ENCODE results near the gene SH2D5.

SH2D5 gene

GRCh38 chr1:20701847-20702246 is 30.7 kb downstream of the SH2D5 start:
- DNase-seq, result no peak
- in situ Hi-C loops (cut with HindIII; ENCODE audit: low pct_ligation_motif_present, low pct_unique_long_range_greater_than_20kb, low sequenced_read_pairs), result no loop called here

DNA sequence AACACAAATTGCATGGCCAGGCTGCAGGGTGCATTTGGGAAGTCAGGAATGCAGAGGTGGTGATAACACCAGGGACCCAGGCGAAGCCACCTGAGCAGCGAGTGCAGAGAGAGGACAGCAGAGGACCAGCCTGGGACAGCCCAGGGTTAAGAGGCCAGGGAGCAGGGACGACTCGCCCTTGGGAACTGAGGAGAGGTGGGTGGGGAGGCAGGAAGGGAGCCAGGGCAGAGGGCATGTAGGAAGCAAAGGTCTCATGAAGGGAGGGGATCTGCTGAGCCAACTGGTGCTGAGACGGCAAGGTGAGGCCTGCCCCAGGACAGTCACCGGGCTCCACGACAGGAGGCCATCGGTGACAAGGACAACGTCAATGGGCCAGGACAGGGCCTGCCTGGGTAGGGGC is 31.1 kb downstream of the SH2D5 start:
- DNase-seq, result no peak

GRCh38 chr1:20700636-20701215 is 31.8 kb downstream of the SH2D5 start:
- in situ Hi-C loops (cut with HindIII; ENCODE audit: low pct_ligation_motif_present, low pct_unique_long_range_greater_than_20kb, low sequenced_read_pairs), result no loop called here
- DNase-seq, result no peak

More for the DNA sequence above, 31.1 kb downstream of the SH2D5 start:
- in situ Hi-C loops (cut with HindIII; ENCODE audit: low pct_ligation_motif_present, low pct_unique_long_range_greater_than_20kb, low sequenced_read_pairs), result no loop called here

DNA sequence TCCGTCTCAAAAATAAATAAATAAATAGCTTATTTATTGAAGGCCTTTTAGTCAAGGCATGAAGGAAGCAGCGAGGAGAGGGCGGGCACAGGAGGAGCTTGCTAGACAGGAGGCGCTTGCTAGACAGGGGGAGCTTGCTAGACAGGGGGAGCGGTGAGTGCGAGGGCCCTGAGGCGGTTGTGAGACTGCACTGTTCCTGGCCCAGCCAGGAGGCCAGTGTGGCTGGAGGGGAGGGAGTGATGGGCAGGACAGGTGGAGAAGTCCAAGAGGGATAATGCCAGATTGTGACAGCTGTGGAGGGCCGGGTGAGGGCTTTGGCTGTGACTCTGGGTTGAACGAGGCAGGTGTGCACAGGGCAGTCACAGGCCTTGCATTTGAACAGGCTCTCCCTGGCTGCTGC is 32.9 kb downstream of the SH2D5 start:
- no peak for DNase-seq
- in situ Hi-C loops (cut with HindIII; ENCODE audit: low pct_ligation_motif_present, low pct_unique_long_range_greater_than_20kb, low sequenced_read_pairs), result no loop called here

- DNase-seq, result peak; percentile 43
- in situ Hi-C loops (cut with HindIII; ENCODE audit: low pct_ligation_motif_present, low pct_unique_long_range_greater_than_20kb, low sequenced_read_pairs), result no loop called here
Measured at GRCh38 chr1:20698195-20698910, 34.1 kb downstream of the SH2D5 start.

DNA sequence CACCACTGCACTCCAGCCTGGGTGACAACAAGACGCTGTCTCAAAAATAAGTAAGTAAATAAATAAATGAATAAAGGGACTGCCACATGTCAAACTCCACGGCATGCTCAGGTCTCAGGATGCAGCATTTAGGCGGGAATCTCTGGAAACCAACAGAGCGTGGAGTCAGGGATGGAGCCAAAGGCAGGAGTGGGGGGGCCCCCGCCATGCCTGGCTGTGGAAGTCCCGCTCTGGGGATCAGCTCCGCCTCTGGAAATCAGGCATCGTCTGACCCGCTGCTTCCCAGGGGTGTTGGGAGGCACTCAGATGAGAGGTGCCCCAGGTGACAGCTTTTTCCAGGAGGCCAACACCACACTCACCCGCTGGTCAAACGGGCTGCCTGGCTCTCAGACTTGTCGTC is 34.9 kb downstream of the SH2D5 start:
- DNase-seq, result no peak
- in situ Hi-C loops (cut with HindIII; ENCODE audit: low pct_ligation_motif_present, low pct_unique_long_range_greater_than_20kb, low sequenced_read_pairs), result no loop called here

- peak; percentile 92 for DNase-seq
- in situ Hi-C loops (cut with HindIII; ENCODE audit: low pct_ligation_motif_present, low pct_unique_long_range_greater_than_20kb, low sequenced_read_pairs), result no loop called here
Measured at GRCh38 chr1:20696397-20697333, 35.8 kb downstream of the SH2D5 start.

DNA sequence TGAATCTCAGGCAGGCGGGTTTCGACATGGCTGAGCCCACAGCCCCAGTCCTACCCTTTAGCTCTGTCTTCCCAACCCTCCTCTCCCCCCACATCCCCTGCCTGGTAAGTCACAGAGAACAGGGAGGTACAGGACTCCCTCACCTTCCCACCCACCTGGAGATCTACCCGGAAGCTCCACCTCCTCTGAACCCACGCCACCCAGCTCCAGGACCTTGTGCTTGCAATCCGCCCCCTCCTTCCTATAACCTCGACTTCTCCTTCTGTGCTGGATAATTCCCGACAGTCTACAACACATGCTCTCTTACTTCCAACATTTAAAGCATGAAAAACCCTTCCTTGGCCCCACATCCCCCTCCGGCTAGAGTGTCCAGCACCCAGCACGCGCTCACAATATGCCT is 37.0 kb downstream of the SH2D5 start:
- in situ Hi-C loops (cut with HindIII; ENCODE audit: low pct_ligation_motif_present, low pct_unique_long_range_greater_than_20kb, low sequenced_read_pairs), result no loop called here
- DNase-seq, result no peak

DNA sequence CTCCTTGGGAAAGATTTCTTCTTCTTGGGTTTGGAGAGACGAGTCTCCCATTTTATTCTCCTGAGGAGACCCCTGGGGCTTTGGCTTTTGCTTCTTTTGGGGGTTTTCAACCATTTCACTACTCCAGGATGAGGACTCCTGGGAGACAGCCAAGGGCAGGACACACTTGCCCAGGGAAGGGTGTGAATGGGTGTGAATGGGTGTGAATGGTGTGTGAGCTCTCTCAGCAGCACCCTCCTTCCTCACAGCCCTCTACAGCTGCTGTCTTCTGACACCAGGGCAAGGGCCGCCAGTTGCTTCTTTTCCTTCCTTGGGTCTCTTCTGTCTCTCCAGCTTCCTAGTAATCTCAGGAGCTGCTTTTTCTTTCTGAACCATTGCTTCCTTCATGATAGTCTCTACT is 38.9 kb downstream of the SH2D5 start:
- in situ Hi-C loops (cut with HindIII; ENCODE audit: low pct_ligation_motif_present, low pct_unique_long_range_greater_than_20kb, low sequenced_read_pairs), result no loop called here
- no peak for DNase-seq

GRCh38 chr1:20691872-20692271 is 40.6 kb downstream of the SH2D5 start:
- in situ Hi-C loops (cut with HindIII; ENCODE audit: low pct_ligation_motif_present, low pct_unique_long_range_greater_than_20kb, low sequenced_read_pairs), result no loop called here
- DNase-seq, result no peak

- no peak for DNase-seq
- in situ Hi-C loops (cut with HindIII; ENCODE audit: low pct_ligation_motif_present, low pct_unique_long_range_greater_than_20kb, low sequenced_read_pairs), result no loop called here
Measured at GRCh38 chr1:20689645-20690056, 42.9 kb downstream of the SH2D5 start.

- DNase-seq, result no peak
- in situ Hi-C loops (cut with HindIII; ENCODE audit: low pct_ligation_motif_present, low pct_unique_long_range_greater_than_20kb, low sequenced_read_pairs), result no loop called here
Measured at GRCh38 chr1:20686883-20687725, 45.4 kb downstream of the SH2D5 start.

- in situ Hi-C loops (cut with HindIII; ENCODE audit: low pct_ligation_motif_present, low pct_unique_long_range_greater_than_20kb, low sequenced_read_pairs), result no loop called here
- DNase-seq, result no peak
Measured at GRCh38 chr1:20685741-20686140, 46.8 kb downstream of the SH2D5 start.

DNA sequence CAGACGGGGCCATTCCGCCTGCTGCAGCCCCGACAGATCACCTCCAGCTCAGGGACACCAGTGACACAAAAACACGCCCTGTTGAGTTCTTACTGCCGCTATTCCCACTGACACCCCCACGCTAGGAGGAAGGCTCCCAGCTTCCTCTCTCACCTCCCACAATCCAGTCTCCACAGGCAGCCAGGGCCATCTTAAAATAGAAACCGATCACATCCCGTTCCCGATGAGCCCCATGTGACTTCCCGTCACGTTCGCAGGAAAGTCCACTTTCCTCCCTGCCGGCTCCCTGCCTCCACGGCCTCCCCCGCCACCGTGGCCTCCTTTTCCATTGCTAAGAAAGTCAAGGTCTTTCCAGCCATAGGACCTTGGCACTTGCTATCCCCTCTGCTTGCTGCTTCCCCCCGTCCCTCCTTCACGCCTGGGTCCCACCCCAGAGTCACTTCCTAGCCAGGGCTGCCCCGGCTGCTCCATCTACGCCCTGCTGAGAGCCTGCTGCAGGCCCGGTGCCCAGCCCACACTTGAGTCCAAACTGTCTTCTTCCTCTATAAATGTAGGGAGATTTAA is 47.3 kb downstream of the SH2D5 start:
- in situ Hi-C loops (cut with HindIII; ENCODE audit: low pct_ligation_motif_present, low pct_unique_long_range_greater_than_20kb, low sequenced_read_pairs), result no loop called here
- no peak for DNase-seq

GRCh38 chr1:20684651-20685050 is 47.9 kb downstream of the SH2D5 start:
- in situ Hi-C loops (cut with HindIII; ENCODE audit: low pct_ligation_motif_present, low pct_unique_long_range_greater_than_20kb, low sequenced_read_pairs), result no loop called here
- no peak for DNase-seq

GRCh38 chr1:20684050-20684620 is 48.4 kb downstream of the SH2D5 start:
- no peak for DNase-seq
- in situ Hi-C loops (cut with HindIII; ENCODE audit: low pct_ligation_motif_present, low pct_unique_long_range_greater_than_20kb, low sequenced_read_pairs), result no loop called here

DNA sequence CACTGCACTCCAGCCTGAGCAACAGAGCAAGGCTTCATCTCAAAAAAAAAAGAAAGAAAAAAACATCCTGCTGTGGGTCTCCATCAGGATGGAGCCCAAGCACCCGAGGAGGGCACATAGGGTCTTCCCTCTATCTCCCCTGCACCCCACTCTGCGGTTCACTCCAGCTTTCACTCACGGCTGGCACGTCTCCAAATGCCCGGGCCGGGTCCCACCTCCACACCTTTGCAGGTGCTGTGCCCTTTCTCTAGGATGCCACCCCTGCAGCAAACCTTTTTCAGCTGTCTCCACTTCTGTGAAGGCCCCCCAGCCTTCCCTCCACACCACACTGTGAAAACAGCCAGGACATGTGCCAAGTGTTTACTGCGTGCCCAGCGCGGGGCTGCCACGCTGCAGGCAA is 48.9 kb downstream of the SH2D5 start:
- DNase-seq, result no peak
- in situ Hi-C loops (cut with HindIII; ENCODE audit: low pct_ligation_motif_present, low pct_unique_long_range_greater_than_20kb, low sequenced_read_pairs), result no loop called here
